ENCODE results near the gene MAPKAPK2.

MAPKAPK2 gene

GRCh38 chr1:206719169-206719839 lies 34.6 kb downstream of the MAPKAPK2 start:
- no peaks in the 10 kb centered on the region for H3K27me3 ChIP-seq (ENCODE audit: insufficient read depth, low read depth, severe bottlenecking)
- no peak for DNase-seq
- TF ChIP-seq, protein P1, sequence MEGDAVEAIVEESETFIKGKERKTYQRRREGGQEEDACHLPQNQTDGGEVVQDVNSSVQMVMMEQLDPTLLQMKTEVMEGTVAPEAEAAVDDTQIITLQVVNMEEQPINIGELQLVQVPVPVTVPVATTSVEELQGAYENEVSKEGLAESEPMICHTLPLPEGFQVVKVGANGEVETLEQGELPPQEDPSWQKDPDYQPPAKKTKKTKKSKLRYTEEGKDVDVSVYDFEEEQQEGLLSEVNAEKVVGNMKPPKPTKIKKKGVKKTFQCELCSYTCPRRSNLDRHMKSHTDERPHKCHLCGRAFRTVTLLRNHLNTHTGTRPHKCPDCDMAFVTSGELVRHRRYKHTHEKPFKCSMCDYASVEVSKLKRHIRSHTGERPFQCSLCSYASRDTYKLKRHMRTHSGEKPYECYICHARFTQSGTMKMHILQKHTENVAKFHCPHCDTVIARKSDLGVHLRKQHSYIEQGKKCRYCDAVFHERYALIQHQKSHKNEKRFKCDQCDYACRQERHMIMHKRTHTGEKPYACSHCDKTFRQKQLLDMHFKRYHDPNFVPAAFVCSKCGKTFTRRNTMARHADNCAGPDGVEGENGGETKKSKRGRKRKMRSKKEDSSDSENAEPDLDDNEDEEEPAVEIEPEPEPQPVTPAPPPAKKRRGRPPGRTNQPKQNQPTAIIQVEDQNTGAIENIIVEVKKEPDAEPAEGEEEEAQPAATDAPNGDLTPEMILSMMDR (IDR thresholded peaks at IDR 0.05; ENCODE audit: low read depth, low read length), result no peak
- no peak overlapping the region for H3K4me3 ChIP-seq (ENCODE audit: low read depth, low read length)
- peaks cover 30% of the 10 kb centered on the region for H3K36me3 ChIP-seq
- no peaks in the 10 kb centered on the region for H3K9me3 ChIP-seq (ENCODE audit: severe bottlenecking)
- no peak overlapping the region for H3K27ac ChIP-seq

DNA sequence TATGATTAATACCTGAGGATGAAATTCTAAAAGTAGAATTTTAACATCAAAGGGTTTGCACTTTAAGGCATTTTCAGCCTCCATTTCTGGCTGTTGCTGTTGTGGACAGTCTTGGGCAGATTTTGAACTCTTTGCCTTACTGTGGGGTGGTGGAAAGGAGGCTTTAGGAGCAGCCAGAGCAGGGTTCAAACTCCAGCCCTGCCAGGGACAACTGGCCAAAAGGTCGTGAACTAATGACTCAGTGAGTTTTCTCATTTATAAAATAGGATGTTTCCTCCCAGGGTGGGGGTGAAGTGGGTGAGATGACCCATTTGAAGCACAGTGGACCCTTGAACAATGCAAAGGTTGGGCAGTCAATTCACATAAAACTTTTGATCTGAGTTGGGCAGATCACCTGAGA lies 36.7 kb downstream of the MAPKAPK2 start:
- Histone ChIP-seq H3K4me3 (ENCODE audit: low read depth, low read length) (no peak overlapping the region), H3K27me3 (ENCODE audit: insufficient read depth, low read depth, severe bottlenecking) (no peaks in the 10 kb centered on the region), H3K9me3 (ENCODE audit: severe bottlenecking) (no peaks in the 10 kb centered on the region), H3K27ac (no peak overlapping the region), H3K36me3 (peaks cover 30% of the 10 kb centered on the region)
- no peak for DNase-seq
- TF ChIP-seq, protein P1 (IDR thresholded peaks at IDR 0.05; ENCODE audit: low read depth, low read length), result no peak

DNA sequence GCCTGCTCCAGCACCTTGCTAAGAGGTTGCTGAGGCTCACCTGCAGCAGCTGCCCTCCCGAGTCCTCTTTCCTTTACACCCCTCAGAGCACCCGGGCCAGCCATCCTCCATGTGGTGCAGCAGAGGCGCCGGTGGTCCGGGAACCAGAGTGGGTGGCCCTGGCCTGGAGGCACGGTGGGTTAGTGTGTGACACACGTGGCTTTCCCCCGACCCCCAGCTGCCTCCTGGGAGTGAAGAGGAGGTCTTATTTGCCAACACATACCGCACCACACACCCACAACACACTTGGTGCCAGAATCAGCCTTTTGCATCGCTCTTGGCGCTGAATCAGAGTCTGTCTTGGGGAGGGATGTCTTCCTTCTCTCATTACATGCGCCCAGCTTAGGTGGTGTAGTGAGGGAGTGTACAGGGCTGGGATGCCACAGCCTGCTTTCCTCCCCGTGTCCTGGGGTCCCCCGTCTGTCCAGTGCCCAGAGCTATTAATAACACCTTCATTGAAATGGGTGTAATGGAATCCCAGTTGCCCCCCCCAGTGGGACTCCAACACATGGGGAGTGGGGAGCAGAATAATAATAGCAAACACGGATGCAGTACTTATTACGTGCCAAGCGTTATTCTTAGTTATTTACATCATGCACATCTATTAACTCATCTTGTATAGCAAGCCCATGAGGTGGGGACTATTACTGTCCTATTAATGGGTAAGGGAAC lies 38.2 kb downstream of the MAPKAPK2 start:
- DNase-seq, result no peak
- Histone ChIP-seq H3K27ac (no peak overlapping the region), H3K9me3 (ENCODE audit: severe bottlenecking) (no peaks in the 10 kb centered on the region), H3K4me3 (ENCODE audit: low read depth, low read length) (no peak overlapping the region), H3K27me3 (ENCODE audit: insufficient read depth, low read depth, severe bottlenecking) (no peaks in the 10 kb centered on the region), H3K36me3 (peaks cover 26% of the 10 kb centered on the region)
- TF ChIP-seq, protein P1 (IDR thresholded peaks at IDR 0.05; ENCODE audit: low read depth, low read length), result no peak

- Histone ChIP-seq H3K27ac (no peak overlapping the region), H3K36me3 (peaks cover 26% of the 10 kb centered on the region), H3K4me3 (ENCODE audit: low read depth, low read length) (no peak overlapping the region), H3K9me3 (ENCODE audit: severe bottlenecking) (no peaks in the 10 kb centered on the region), H3K27me3 (ENCODE audit: insufficient read depth, low read depth, severe bottlenecking) (no peaks in the 10 kb centered on the region)
- TF ChIP-seq, protein P1 (IDR thresholded peaks at IDR 0.05; ENCODE audit: low read depth, low read length), result no peak
- no peak for DNase-seq
These were observed 38.7 kb downstream of the MAPKAPK2 start for GRCh38 chr1:206723462-206723804.

DNA sequence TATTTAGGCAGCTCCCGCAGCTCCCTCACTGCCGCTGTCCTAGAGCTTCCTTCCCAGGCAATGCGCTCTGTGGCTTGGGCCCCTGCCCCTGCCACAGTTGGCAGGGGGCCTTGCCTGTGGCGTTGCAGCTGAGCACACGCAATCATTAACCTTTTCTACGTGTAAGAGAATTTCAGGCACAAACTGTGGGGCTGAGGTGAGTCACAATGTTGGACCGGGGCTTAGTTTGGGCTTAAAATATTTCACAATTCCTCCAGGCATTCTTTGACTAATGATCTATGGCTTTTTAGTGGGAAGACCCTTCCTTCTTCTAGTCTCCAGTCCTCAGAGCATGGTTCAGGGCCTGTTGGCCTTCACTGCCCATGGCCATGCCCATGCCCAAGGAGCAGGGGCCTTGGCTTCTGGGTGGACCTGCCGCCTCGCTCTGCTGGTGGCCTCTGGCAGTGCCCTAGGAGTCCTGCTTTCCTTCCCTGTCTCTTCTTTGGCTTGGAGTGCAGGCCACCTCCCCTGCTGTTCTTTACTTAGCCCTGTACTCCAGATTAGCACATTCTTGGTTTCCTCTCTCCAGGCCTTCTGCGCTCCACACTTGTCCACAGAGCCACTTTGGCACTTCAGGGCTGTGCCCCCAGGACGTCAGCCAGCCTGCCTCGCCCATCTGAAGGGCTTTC lies 39.2 kb downstream of the MAPKAPK2 start:
- no peaks in the 10 kb centered on the region for H3K27me3 ChIP-seq (ENCODE audit: insufficient read depth, low read depth, severe bottlenecking)
- no peak overlapping the region for H3K4me3 ChIP-seq (ENCODE audit: low read depth, low read length)
- DNase-seq, result no peak
- TF ChIP-seq, protein P1 (IDR thresholded peaks at IDR 0.05; ENCODE audit: low read depth, low read length), result no peak
- peaks cover 30% of the 10 kb centered on the region for H3K36me3 ChIP-seq
- no peaks in the 10 kb centered on the region for H3K9me3 ChIP-seq (ENCODE audit: severe bottlenecking)
- no peak overlapping the region for H3K27ac ChIP-seq
